Stomach (tissue), 4 donors: ENCODE measurements around the gene ABHD1.

Source experiments
- CTCF ChIP-seq, 7 experiments: fragments of 450-650 bp in 4 of 7; fragments of 200-600 bp in 3 of 7; sonication (generic) in 3 of 7; IDR thresholded peaks; one replicate each; pipeline ENCODE4 v1.5.1; 2016 to 2019; ENCODE audit warnings: antibody characterized with exemption in 7 of 7, control low read depth in 2 of 7, mild to moderate bottlenecking in 1 of 7
- POLR2AphosphoS5 ChIP-seq, 3 donors: sonication (generic); formaldehyde crosslinking; IDR thresholded peaks; one replicate each; pipeline ENCODE4 v1.6.1; 2016; ENCODE audit warnings: antibody characterized with exemption in 3 of 3

DNA sequence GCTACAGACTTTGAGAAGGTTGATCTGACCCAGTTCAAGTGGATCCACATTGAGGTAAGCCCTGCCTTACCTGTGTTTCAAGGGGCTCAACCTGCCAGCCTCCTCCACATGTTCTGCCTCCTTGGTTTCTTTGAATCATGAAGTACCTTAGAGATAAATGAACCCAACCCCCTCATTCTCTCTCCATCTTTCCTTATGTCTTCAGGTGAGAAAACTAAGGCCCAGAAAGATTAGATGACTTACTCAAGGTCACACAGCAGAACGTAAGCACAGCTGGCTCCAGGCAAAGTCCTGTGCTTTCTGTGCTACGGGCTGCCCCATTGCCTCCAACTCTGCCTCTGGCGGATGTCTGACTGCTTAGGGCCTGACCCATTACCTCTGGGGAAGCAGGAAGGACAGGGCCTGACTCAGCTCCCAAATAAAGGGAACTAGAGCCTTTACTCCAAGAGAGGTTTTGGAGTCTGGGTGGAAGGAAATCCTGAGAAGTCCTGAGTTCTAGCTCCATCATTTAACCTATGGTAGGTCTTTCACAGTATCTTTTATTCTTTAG lies 26.8 kb upstream of the ABHD1 start:
- TF ChIP-seq POLR2AphosphoS5 (IDR thresholded peaks at IDR 0.05) (no peak), CTCF (IDR thresholded peaks at IDR 0.05) (no peak)
